ENCODE measurements around the gene AMOTL1. TPM values are rescaled to one million over a fixed set of nuclear protein-coding genes. Genes with fewer than 3 reads are reported as not detected.

AMOTL1 gene
- total and polyA plus RNA-seq, 2 of the 8 experiments (the other 6 are each of a cell fraction or from before 2014, with no cell fraction given): 9.0 to 27.6 TPM

- Histone ChIP-seq H2BK20ac (ENCODE audit: low read length) (no peak overlapping the region), H3K4ac (replicated peaks; ENCODE audit: insufficient read length, low read depth, low read length) (no peak overlapping the region), H2BK120ac (replicated peaks; ENCODE audit: low read depth, low read length) (no peak overlapping the region), H3K27me3 (replicated peaks in 1 of 4; ENCODE audit: control insufficient read depth in 3 of 4, extremely low read depth in 1 of 4, insufficient read depth in 3 of 4, low read length in 3 of 4) (peaks cover 0 to 5% (median under 1%) of the 10 kb centered on the region in 4 experiments; a peak in 2 of 7 replicates), H2AK5ac (ENCODE audit: low read depth, low read length) (no peak overlapping the region), H3K14ac (ENCODE audit: insufficient read length) (no peak overlapping the region), H3K79me2 (ENCODE audit: control insufficient read depth in 1 of 2, insufficient read depth in 2 of 2, low read length in 2 of 2) (no peaks in the 10 kb centered on the region), H3K79me1 (ENCODE audit: low read depth, low read length) (no peaks in the 10 kb centered on the region), H2BK15ac (ENCODE audit: low read length) (no peak overlapping the region), H3K4me2 (ENCODE audit: insufficient read depth in 1 of 2, low read depth in 2 of 2, low read length in 2 of 2) (no peak overlapping the region), H4K8ac (ENCODE audit: extremely low read depth, insufficient read depth, low read length) (no peak overlapping the region), H2BK12ac (ENCODE audit: low read depth, low read length) (no peak overlapping the region), H3K4me1 (replicated peaks in 1 of 4; ENCODE audit: control insufficient read depth in 3 of 4, insufficient read depth in 4 of 4, low read length in 3 of 4) (peaks cover 0 to 11% (median 2%) of the 10 kb centered on the region in 4 experiments; a peak in 3 of 7 replicates), H3K23ac (ENCODE audit: insufficient read length) (no peak overlapping the region), H2AFZ (ENCODE audit: low read length) (no peak overlapping the region), H4K91ac (replicated peaks; ENCODE audit: insufficient read length, low read length) (no peak overlapping the region), H3K9me3 (ENCODE audit: insufficient read depth in 2 of 2, low read depth in 1 of 2, low read length in 1 of 2) (no peaks in the 10 kb centered on the region), H4K5ac (ENCODE audit: insufficient read length, low read depth, low read length) (no peak overlapping the region), H3K56ac (replicated peaks; ENCODE audit: insufficient read length, low read depth, low read length) (no peak overlapping the region), H3K36me3 (ENCODE audit: control insufficient read depth in 2 of 4, insufficient read depth in 4 of 4, low read length in 3 of 4) (no peaks in the 10 kb centered on the region), H3K27ac (ENCODE audit: low read depth, low read length) (no peak overlapping the region), H3K4me3 (ENCODE audit: extremely low read depth in 1 of 4, insufficient read depth in 2 of 4, low read depth in 3 of 4, low read length in 4 of 4) (no peak overlapping the region), H3K18ac (ENCODE audit: extremely low read depth, low read length) (no peak overlapping the region), H3K9ac (replicated peaks in 1 of 4; ENCODE audit: extremely low read depth in 1 of 4, low read depth in 3 of 4, low read length in 3 of 4) (no peak overlapping the region), H4K20me1 (replicated peaks in 1 of 2; ENCODE audit: control insufficient read depth in 1 of 2, insufficient read depth in 2 of 2, low read length in 2 of 2) (no peaks in the 10 kb centered on the region), H2BK5ac (ENCODE audit: low read depth, low read length) (no peak overlapping the region), H3K23me2 (ENCODE audit: low read depth, low read length) (no peaks in the 10 kb centered on the region)
- POLR2A ChIA-PET (ENCODE audit: partially characterized antibody): no interaction called here
- no peak for DNase-seq (ENCODE audit: low read depth in 1 of 2, low spot score in 2 of 2)
- WGBS, 2 experiments (ENCODE audit: extremely low coverage in 1 of 2, insufficient coverage in 1 of 2, insufficient read length in 1 of 2, insufficient replicate concordance in 2 of 2, low coverage in 1 of 2, low lambda C conversion rate in 2 of 2, missing lambda C conversion rate in 1 of 2): 93% methylated on average over 1 of the region's 1 CpG; no CpG with 5 or more reads in 1 of the 2 experiments
- CTCF ChIA-PET (ENCODE audit: partially characterized antibody): interaction anchor here (0.6 to 1.8 kb wide), 5 partner anchors 8 to 123 kb away, joined by 3 to 7 read pairs (median 4); no protein-coding TSS in a partner anchor
- FAIRE-seq: no peak
- TF ChIP-seq SUZ12 (IDR thresholded peaks at IDR 0.05; ENCODE audit: low read length): no peak
- TF ChIP-seq HDAC2 (IDR thresholded peaks at IDR 0.05; ENCODE audit: borderline replicate concordance in 1 of 2, low read depth in 2 of 2, low read length in 2 of 2): no peak
- no peak for TF ChIP-seq GTF2F1 (IDR thresholded peaks at IDR 0.05; ENCODE audit: borderline replicate concordance, low read depth, low read length)
- TF ChIP-seq ATF3 (IDR thresholded peaks at IDR 0.05; ENCODE audit: insufficient read depth, low read depth, low read length): no peak
- TF ChIP-seq EGR1 (IDR thresholded peaks at IDR 0.05; ENCODE audit: borderline replicate concordance, low read depth, low read length): no peak
- TF ChIP-seq CHD1 (IDR thresholded peaks at IDR 0.05; ENCODE audit: low read depth, low read length): no peak
- TF ChIP-seq SIX5 (IDR thresholded peaks at IDR 0.05; ENCODE audit: low read depth, low read length): no peak
- TF ChIP-seq BRCA1 (IDR thresholded peaks at IDR 0.05; ENCODE audit: low read depth, low read length): no peak
- TF ChIP-seq SIRT6 (IDR thresholded peaks at IDR 0.05; ENCODE audit: low read length): no peak
- no peak for TF ChIP-seq KDM1A (IDR thresholded peaks at IDR 0.05; ENCODE audit: borderline replicate concordance, low read length)
- TF ChIP-seq TBP (IDR thresholded peaks at IDR 0.05; ENCODE audit: low read depth, low read length): no peak
- TF ChIP-seq TEAD4 (IDR thresholded peaks at IDR 0.05; ENCODE audit: low read depth, low read length): no peak
- TF ChIP-seq JUN (IDR thresholded peaks at IDR 0.05; ENCODE audit: low read depth, low read length): no peak
- TF ChIP-seq MAX (IDR thresholded peaks at IDR 0.05): no peak
- no peak for TF ChIP-seq KDM5A (IDR thresholded peaks at IDR 0.05; ENCODE audit: low read length)
Observed at GRCh38 chr11:94728541-94728940, 39.6 kb upstream of the AMOTL1 start.
